H1 (cell line): ENCODE data around the gene BSG. TPM values are rescaled to one million over a fixed set of nuclear protein-coding genes. Genes with fewer than 3 reads are reported as not detected.

ENCODE experiments used
- TAF1 ChIP-seq: IDR thresholded peaks from 2 replicates; pipeline ENCODE4 v1.6.1; 2011; ENCODE audit warnings: mild to moderate bottlenecking, low read depth, low read length
- polyA plus RNA-seq, 7 experiments: library from polyadenylated mRNA; depleted of rRNA in 3 of 7; stranded (reverse) in 5 of 7; unstranded in 2 of 7; fragments of >200 nt in 5 of 7; fragments of 200-250 nt in 2 of 7; gene quantifications; 1 replicate in 5 of 7; 2 replicates in 1 of 7; 4 replicates in 1 of 7; pipeline versions ENCODE4 v1.2.1 to v1.2.3, GENCODE V29; 2011 to 2013; ENCODE audit warnings: missing spikeins in 2 of 7, mixed read lengths in 2 of 7
- total RNA-seq: library from RNA; stranded (reverse); fragmentation: NEBNext Ultra II Directional; extraction: Animal tissue kit (Norgen Biotek cat#: 25700); gene quantifications from 2 replicates; pipeline ENCODE4 v1.2.1, GENCODE V29; 2021

Gene BSG
- total and polyA plus RNA-seq, 2 of the 8 experiments (the other 6 are each of a cell fraction or from before 2014, with no cell fraction given), result 726 to 1,055 TPM

GRCh38 chr19:572743-573518 is 535 bp downstream of the BSG start (continued):
- 0 out of 2 replicates have a peak, but pooled peaks have one; percentile 31 for TF ChIP-seq TAF1
